Ureter (tissue), 1 donor: Measurements from ENCODE around the gene RHBDF2. TPM values are rescaled to one million over a fixed set of nuclear protein-coding genes. Genes with fewer than 3 reads are reported as not detected.
A peak's percentile ranks its signal among the peaks of the same experiment; 100 is the strongest.

Source experiments
- DNase-seq: peaks from one replicate; pipeline ENCODE4 v3.0.0-alpha.2; 2020; ENCODE audit warnings: low spot score
- total RNA-seq: library from RNA; stranded (reverse); gene quantifications from one replicate; pipeline ENCODE4 v1.2.4, GENCODE V29; 2023
- donor health status: DM: yes; HTN: yes; CAD: no.

RHBDF2 gene
- total RNA-seq, 1 donor from 2014 or later: 41.6 TPM

DNA sequence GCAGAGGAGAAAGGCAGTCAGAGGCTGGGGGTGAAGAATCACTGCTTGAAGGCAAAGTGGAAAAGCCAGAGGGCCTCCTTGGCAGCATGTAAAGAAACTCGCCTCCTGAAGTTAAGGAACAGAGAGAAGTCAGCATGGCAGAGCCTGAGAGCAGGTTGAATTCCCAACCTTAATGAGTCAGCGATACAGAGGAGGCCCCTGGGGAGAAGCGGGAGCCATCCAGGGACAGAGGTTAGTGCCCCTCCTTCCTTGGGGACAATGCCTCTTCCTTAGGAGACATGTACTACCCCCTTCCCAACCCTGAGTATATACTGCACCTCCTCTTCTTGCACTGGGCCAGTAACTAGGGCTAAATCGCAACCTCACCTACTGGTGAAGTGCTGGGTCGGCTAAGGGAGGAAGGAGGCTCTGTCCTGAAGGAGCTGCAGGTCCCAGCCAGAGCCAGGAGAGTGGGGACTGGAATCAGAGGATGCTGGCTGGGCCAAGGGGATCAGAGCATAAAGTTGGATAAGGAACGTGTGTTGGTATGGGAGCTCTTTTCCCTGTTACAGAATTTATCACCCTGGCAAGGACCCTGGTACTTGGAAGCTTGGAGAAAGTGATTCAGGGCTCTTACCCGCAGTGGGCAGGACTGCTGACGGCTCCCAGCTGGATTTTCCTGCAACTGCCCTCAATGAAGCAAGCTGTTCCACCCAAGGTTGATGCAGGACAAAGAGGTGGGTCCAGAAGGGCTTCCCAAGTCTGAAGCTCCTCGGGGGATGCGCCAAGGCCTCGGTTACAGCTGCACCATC, 39.3 kb downstream of the RHBDF2 start:
- no peak for DNase-seq

DNA sequence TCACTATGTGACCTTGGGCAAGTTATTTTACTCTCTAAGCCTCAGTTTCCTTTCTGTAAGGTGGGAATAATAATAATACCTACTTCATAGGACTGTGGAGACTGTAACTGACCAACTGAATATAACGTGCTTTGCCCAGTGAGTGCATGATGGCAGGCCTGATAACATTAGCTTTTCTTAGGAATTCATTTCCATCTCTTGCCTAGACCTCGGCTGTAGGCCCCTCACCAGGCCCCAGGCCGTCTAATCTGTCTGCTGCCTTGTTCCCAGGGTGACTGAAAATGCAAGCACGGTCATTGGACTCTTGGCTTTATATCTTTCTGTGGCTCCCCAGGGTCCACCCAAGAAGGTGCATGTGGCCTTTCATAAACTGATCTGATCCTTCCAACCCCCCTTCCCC, 41.5 kb downstream of the RHBDF2 start:
- no peak for DNase-seq

DNA sequence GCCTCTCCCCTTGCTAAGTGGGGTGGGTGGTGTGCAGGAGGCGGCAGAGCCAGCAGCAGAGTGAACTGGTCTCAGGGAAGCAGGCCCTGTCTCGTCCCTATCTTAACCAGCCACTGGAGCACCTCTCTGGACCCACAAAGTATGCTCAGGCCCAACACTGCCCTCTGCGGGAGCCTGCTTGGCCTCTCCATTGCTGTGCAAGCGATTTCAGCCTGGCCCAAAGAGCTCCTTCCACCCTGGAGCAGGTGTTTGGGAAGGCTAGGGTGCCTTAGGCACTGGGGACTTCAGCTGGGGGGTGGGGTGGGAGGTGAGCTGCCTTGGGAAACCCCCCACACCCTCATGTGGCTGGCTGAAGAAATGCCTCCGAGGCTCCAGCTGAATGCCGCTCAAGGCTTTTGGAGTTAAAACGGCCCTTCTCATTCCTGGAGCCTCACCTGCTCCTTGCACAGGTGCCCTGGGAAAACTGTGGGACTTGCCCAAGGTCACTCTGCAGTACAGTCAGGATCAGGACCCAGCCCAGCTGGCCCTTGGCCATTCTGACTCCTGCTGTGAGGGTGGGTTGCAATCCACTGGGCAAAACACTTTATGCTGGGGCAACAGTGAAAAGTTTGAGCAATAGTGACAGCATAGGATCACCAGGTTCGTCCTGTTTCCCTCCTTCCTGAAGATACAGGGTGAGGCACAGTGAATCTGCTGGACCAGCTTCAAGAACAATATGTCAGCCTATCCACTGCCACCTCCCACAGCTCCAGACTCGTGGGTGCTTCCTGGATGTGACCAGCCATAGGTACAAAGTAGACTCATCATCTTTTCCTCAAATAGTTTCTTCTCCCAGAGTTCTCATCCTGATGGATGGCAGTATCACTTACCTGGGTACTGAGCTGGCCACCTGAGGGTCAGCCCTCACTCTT, 42.4 kb downstream of the RHBDF2 start:
- no peak for DNase-seq

- no peak for DNase-seq
These were observed 47.8 kb downstream of the RHBDF2 start for GRCh38 chr17:76453431-76453743.

DNA sequence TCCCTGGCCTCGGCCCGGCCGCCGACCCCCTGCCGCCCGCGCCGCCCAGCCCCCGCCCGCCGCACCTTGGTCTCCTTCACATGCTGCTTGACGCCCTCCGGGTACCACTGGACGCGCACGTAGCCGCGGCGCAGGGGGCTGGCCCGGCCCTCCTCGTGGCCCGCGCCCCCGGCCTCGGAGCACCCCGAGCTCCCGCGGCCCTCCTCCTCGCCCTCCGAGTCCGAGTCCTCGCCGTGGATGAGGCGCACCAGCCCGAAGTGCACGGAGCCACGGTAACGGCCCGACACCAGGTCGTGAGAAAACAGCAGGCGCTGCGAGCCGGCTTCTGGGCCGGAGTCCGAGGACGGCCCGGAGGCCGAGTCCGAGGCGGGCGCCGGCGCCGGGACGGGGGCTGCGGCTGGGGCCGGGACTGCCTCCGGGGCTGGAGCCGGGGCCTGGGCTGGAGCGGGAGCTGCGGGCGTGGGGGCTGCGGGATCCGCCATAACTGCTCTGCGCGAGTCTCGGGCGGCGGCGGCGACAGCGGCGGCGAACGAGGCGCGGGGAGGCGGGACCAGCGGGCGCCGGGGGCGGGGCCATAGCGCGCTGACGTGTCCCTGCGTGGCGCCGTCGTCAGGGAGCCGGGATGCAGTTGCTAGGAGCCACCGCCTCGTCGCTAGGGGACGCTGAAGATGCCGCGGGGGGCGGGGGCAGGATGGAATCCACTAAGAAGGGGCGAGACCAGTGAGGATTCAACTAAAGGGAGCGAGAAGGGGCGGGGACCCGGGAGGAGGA, 48.4 kb downstream of the RHBDF2 start, which contains the start of gene UBE2O:
TSS of gene UBE2O (minus strand) at position 493 of the 771 bp plus-strand sequence. CDS start at position 482, 11 bp downstream.
- peak; percentile 84 for DNase-seq

DNA sequence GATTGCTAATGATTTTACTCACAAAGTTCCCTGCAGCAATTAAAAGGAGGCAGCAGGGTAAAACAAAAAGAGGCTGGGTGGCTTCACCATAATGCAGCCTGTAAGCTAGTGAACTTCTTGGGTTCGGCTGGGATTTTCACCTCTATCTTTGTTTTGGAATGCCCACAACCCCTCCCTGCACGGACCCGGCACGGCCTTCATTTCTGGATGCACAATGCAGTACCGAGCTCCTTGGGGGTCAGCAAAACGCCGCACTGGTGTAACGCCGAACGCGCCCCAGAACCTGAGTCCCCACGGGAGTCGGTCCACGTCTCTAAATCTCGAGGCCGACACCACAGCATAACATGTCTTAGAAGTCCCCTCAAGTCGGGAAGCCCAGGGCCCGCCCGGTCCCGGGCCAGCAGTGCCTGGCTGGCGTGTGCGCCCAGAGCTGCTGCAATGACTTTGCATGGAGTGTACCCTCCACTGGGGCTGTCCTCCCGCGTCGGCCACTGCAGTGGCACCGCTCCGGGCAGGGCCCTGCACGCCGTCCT, 49.0 kb downstream of the RHBDF2 start:
- no peak for DNase-seq

DNA sequence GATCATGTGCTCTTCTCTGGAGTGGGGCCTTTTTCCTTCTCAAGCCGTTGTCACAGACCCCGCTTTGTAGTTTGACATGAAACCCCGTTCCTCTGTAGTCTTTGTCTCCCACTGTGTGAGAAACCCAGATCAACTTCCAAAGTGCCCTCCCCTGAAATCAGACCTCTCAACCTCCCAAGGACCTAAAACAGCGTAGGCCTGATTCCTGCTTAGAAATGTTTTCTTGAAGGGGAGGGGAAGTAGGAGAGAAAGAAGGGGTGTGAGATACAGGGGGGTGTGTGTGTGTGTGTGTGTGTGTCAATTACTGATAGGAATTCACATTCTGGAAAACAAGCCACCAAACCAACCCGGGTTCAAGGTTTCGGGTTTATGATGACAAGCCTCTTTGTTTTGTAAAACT, 49.7 kb downstream of the RHBDF2 start:
- DNase-seq: no peak

DNA sequence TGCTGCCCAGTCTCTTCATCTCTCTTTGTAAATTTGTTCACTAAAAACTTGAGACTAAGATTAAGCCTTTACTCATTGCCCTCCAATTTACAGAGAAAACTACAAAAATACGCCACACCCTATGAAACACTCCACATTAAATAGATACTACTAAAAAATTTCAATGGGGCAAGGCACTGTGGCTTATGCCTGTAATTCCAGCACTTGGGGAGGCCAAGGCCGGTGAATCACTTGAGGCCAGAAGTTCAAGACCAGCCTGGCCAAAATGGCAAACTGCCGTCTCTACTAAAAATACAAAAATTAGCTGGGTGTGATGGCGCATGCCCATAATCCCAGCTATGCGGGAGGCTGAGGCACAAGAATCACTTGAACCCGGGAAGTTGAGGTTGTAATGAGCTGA, 52.1 kb downstream of the RHBDF2 start:
- DNase-seq: no peak

DNA sequence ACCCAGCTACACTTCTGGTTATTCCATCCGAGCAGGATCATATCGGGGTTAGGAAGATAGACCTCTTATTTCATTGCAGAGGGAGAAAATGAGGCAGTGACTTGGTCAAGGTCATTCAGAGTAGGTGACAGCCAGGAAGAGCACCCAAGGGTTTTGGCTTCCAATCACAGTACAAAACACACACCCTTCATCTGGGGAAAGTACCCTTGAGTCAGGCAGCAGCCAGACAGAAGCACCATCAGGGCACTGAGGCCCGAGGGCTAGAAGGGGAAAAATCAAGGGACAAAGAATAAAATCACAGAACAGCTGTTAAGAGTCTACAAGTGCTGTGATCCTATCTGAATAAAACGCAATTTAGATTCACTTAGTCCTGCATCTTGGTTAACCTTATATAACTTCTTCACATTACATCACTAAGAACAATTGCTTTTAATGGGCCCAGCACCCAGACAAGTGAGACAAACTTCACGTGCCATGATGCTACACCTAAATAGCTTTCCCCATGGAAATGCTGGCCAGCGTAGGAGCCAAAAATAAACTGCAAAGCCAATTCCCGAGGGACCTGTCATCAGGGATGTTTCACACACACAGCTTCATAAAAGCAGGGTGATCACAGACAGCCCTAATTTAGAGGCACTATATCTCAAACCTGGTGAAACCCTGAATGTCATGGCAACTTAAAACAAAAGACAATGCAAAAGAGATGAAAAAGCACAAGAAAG, 53.1 kb downstream of the RHBDF2 start:
- DNase-seq: no peak

GRCh38 chr17:76446449-76447231, 54.6 kb downstream of the RHBDF2 start:
- no peak for DNase-seq

- DNase-seq: no peak
These were observed 55.4 kb downstream of the RHBDF2 start for GRCh38 chr17:76445697-76446448.

- no peak for DNase-seq
These were observed 56.5 kb downstream of the RHBDF2 start for GRCh38 chr17:76444518-76445311.

GRCh38 chr17:76442341-76443338, 58.6 kb downstream of the RHBDF2 start:
- no peak for DNase-seq

GRCh38 chr17:76441686-76442340, 59.4 kb downstream of the RHBDF2 start:
- no peak for DNase-seq

DNA sequence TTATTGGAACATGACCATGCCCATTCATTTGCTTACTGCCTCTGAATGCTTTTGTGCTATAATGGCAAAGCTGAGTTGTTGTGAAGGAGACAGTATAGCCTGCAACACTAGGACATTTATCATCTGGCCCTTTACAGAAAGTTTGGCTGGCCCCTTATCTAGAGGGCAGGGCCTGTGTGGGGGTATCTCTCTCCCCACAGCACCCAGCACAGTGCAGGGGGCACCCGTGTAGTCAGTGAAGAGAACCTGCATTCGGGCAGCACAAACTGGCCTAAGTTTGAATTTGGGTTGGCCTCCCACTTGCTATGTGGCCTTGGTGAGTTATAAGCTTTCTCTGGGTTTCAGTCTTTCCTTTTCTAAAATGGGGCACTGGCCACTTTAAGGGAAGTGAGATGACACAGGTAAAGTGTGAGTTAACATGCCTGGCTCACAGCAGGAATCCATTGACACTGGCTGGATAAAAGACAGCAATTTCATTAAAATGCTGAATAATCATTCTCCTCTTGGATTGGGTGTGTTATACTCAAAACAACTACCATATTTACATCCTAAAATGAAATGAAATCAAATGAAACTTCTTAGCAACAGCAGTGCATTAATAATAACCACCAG, 60.4 kb downstream of the RHBDF2 start:
- no peak for DNase-seq

- DNase-seq: no peak
These were observed 61.8 kb downstream of the RHBDF2 start for GRCh38 chr17:76439314-76439928.
